HepG2 (cell line): ENCODE measurements around the gene CALN1. TPM values are rescaled to one million over a fixed set of nuclear protein-coding genes. Genes with fewer than 3 reads are reported as not detected.

ENCODE experiments used
- ATAC-seq: fragments of 200-7000 bp; cut with Tn5 transposase; 3 replicates; pipeline ENCODE4 v1.9.1; 2020; ENCODE audit warnings: mild to moderate bottlenecking, moderate library complexity
- BruUV-seq: library from RNA; stranded (reverse); fragments of 400-500 nt; replicated peaks from 2 replicates; lab custom pipeline; 2021; lab: Mats Ljungman, UMichigan
- CTCF ChIA-PET: fragments of 300-600 bp; formaldehyde crosslinking; extraction: SDS; loops from one replicate; lab custom pipeline; 2021; ENCODE audit warnings: low total read pairs, inconsistent platforms, low intra/inter-chr PET ratio; lab: Yijun Ruan, JAX
- POLR2A ChIA-PET: fragments of 350-600 bp; sonication (Branson Sonifier 250); formaldehyde crosslinking; loops from one replicate; lab custom pipeline; 2020; ENCODE audit warnings: antibody characterized with exemption, inconsistent platforms; lab: Yijun Ruan, JAX
- DNase-seq: peaks from one replicate; pipeline ENCODE4 v3.0.0-alpha.2; 2015; ENCODE audit warnings: low spot score
- FAIRE-seq: peaks from 3 replicates; lab custom pipeline; 2011; peaks lifted over from hg19 to GRCh38; lab: Jason Lieb, UNC
- H2AFZ ChIP-seq: one replicate; pipeline ENCODE4 v1.6.1; 2011; ENCODE audit warnings: low read length, inconsistent platforms
- H3K27ac ChIP-seq: fragments of 300-600 bp; 3 replicates; pipeline ENCODE4 v1.8.0; 2011; ENCODE audit warnings: mixed run types, mild to moderate bottlenecking, mixed read lengths, low read length, inconsistent platforms; ENCODE audit not compliant: insufficient read depth; ENCODE audit errors: extremely low read length
- H3K27me3 ChIP-seq, 2 experiments: fragments of 200-600 bp in 1 of 2; 2 replicates in 1 of 2; 3 replicates in 1 of 2; pipeline versions ENCODE4 v1.6.0 to v1.8.0; 2011; ENCODE audit warnings: low read length in 2 of 2, mild to moderate bottlenecking in 2 of 2, moderate library complexity in 2 of 2, inconsistent platforms in 1 of 2; ENCODE audit not compliant: insufficient read depth in 2 of 2, control insufficient read depth in 1 of 2
- H3K36me3 ChIP-seq, 2 experiments: fragments of 200-600 bp in 1 of 2; replicated peaks in 1 of 2; 2 replicates in 1 of 2; 3 replicates in 1 of 2; pipeline versions ENCODE4 v1.5.1 to v1.8.0; 2011; ENCODE audit warnings: low read length in 2 of 2, inconsistent platforms in 1 of 2; ENCODE audit not compliant: insufficient read depth in 2 of 2, control insufficient read depth in 1 of 2
- H3K4me1 ChIP-seq: 2 replicates; pipeline ENCODE4 v1.5.1; 2012; ENCODE audit warnings: low read length, inconsistent platforms; ENCODE audit not compliant: insufficient read depth
- H3K4me2 ChIP-seq: 2 replicates; pipeline ENCODE4 v1.6.0; 2011; ENCODE audit warnings: low read depth, low read length, inconsistent platforms
- H3K4me3 ChIP-seq, 3 experiments: fragments of 200-600 bp in 1 of 3; sonication (generic), shearing (Covaris generic) in 1 of 3; replicated peaks in 1 of 3; 2 replicates each; pipeline ENCODE4 v1.5.1; 2011 to 2016; ENCODE audit warnings: low read length in 3 of 3, inconsistent platforms in 2 of 3, low read depth in 2 of 3, mild to moderate bottlenecking in 2 of 3, control low read depth in 1 of 3, mixed read lengths in 1 of 3; ENCODE audit not compliant: insufficient read depth in 1 of 3
- H3K79me2 ChIP-seq: one replicate; pipeline ENCODE4 v1.6.1; 2011; ENCODE audit warnings: low read length, inconsistent platforms; ENCODE audit not compliant: insufficient read depth
- H3K9ac ChIP-seq: 2 replicates; pipeline ENCODE4 v1.6.0; 2011; ENCODE audit warnings: mild to moderate bottlenecking, low read depth, low read length, inconsistent platforms; ENCODE audit not compliant: insufficient read depth
- H3K9me3 ChIP-seq: 2 replicates; pipeline ENCODE4 v1.5.1; 2012; ENCODE audit warnings: mild to moderate bottlenecking, low read length
- H4K20me1 ChIP-seq: 2 replicates; pipeline ENCODE4 v1.6.0; 2011; ENCODE audit warnings: inconsistent platforms, mild to moderate bottlenecking, low read length, moderate library complexity; ENCODE audit not compliant: insufficient read depth
- BORCS8-MEF2B ChIP-seq: sonication (generic); formaldehyde crosslinking; IDR thresholded peaks from 2 replicates; pipeline ENCODE4 v1.8.0; 2022; ENCODE audit warnings: mild to moderate bottlenecking, missing genetic modification reagents
- HOXA3 ChIP-seq: sonication (generic); formaldehyde crosslinking; IDR thresholded peaks from 2 replicates; pipeline ENCODE4 v1.5.0; 2020; ENCODE audit warnings: missing genetic modification reagents
- SIX4 ChIP-seq: sonication (generic); formaldehyde crosslinking; IDR thresholded peaks from 2 replicates; pipeline ENCODE4 v1.4.0; 2020; ENCODE audit warnings: missing genetic modification reagents
- ZNF460 ChIP-seq: sonication (generic); formaldehyde crosslinking; IDR thresholded peaks from 2 replicates; pipeline ENCODE4 v1.5.1; 2020; ENCODE audit warnings: missing genetic modification reagents, mild to moderate bottlenecking, borderline replicate concordance
- ZNF768 ChIP-seq: sonication (generic); formaldehyde crosslinking; IDR thresholded peaks from 2 replicates; pipeline ENCODE4 v1.4.0; 2020; ENCODE audit warnings: missing genetic modification reagents
- WGBS: methylation state at CpG from one replicate; pipeline ENCODE4 v1.1.6; 2017; ENCODE audit warnings: low lambda C conversion rate; 5-methylcytosine and 5-hydroxymethylcytosine counted together
- in situ Hi-C: cut with HindIII; loops from 2 replicates; pipeline ENCODE4 v1.10.0; 2017; ENCODE audit warnings: low pct_unique_long_range_greater_than_20kb; ENCODE audit not compliant: extremely low pct_ligation_motif_present
- intact Hi-C: fragments of 100-400 bp; cut with micrococcal nuclease; formaldehyde crosslinking; loops from one replicate; pipeline ENCODE4 v1.10.0; 2022; ENCODE audit not compliant: unreplicated experiment
- polyA plus RNA-seq, 8 experiments: library from polyadenylated mRNA; depleted of rRNA in 3 of 8; stranded (reverse) in 7 of 8; unstranded in 1 of 8; fragments of >200 nt; fragmentation: Illumina TruSeq in 4 of 8; extraction: Trizol in 4 of 8; gene quantifications; 2 replicates each; pipeline versions ENCODE4 v1.2.1 to v1.2.3, GENCODE V29; 2011 to 2016; ENCODE audit warnings: low read depth in 4 of 8, missing spikeins in 1 of 8, mixed read lengths in 1 of 8; ENCODE audit not compliant: insufficient read depth in 1 of 8
- total RNA-seq, 5 experiments: library from RNA; depleted of rRNA; stranded (reverse); fragments of >200 nt; fragmentation: Illumina TruSeq; extraction: Trizol; gene quantifications; 2 replicates each; pipeline ENCODE4 v1.2.3, GENCODE V29; 2016; ENCODE audit warnings: low read depth in 1 of 5
- TF ChIP-seq, protein P1 (sequence below): sonication (generic); formaldehyde crosslinking; IDR thresholded peaks from 2 replicates; pipeline ENCODE4 v1.9.0; 2021; ENCODE audit warnings: mild to moderate bottlenecking, missing genetic modification reagents
- TF ChIP-seq, protein P2 (sequence below): fragments of 450-650 bp; IDR thresholded peaks from 2 replicates; pipeline ENCODE4 v1.6.1; 2017; ENCODE audit warnings: mild to moderate bottlenecking
- TF ChIP-seq, protein P3 (sequence below), 2 experiments: sonication (generic) in 1 of 2; formaldehyde crosslinking in 1 of 2; IDR thresholded peaks; 2 replicates each; pipeline versions ENCODE4 v1.4.0 to v1.6.1; 2016 to 2020; ENCODE audit warnings: borderline replicate concordance in 1 of 2, low read depth in 1 of 2, mild to moderate bottlenecking in 1 of 2, missing genetic modification reagents in 1 of 2

Gene CALN1
- total and polyA plus RNA-seq, 2 of the 13 experiments (the other 11 are each of a cell fraction or from before 2014, with no cell fraction given): not detected

DNA sequence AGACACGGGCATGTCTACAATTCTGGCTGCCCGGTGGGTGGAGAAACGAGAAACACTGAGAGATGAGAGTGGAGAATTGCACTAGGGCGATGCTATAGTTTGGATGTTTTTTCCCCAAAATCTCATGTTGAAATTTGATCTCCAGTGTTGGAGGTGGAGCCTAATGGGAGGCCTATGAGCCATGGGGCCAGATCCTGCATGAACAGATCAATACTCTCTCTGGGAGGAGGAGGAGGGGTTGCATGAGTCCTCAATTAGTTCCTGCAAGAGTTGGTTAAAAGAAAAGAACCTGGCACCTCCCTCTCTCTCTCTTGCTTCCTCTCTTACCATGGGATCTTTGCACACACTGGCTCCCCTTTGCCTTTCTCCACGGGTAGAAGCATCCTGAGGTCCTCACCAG, 299.1 kb downstream of the CALN1 start:
- WGBS: under 1% methylated on average over 5 of the region's 5 CpGs
- BruUV-seq: no TSS peak
- Histone ChIP-seq H3K9ac (no peak overlapping the region), H3K4me3 (no peak overlapping the region), H3K27me3 (no peaks in the 10 kb centered on the region; a peak in 1 of 5 replicates), H2AFZ (no peak overlapping the region), H4K20me1 (no peaks in the 10 kb centered on the region), H3K79me2 (no peaks in the 10 kb centered on the region), H3K36me3 (no peaks in the 10 kb centered on the region), H3K27ac (no peak overlapping the region), H3K4me2 (no peak overlapping the region), H3K4me1 (no peaks in the 10 kb centered on the region), H3K9me3 (peaks cover 7% of the 10 kb centered on the region)
- ChIA-PET CTCF (no interaction called here), POLR2A (no interaction called here)
- FAIRE-seq: no peak
- no peak for ATAC-seq
- in situ Hi-C loops: no loop called here
- intact Hi-C loops: no loop called here
- no peak for DNase-seq
- TF ChIP-seq, protein P1, sequence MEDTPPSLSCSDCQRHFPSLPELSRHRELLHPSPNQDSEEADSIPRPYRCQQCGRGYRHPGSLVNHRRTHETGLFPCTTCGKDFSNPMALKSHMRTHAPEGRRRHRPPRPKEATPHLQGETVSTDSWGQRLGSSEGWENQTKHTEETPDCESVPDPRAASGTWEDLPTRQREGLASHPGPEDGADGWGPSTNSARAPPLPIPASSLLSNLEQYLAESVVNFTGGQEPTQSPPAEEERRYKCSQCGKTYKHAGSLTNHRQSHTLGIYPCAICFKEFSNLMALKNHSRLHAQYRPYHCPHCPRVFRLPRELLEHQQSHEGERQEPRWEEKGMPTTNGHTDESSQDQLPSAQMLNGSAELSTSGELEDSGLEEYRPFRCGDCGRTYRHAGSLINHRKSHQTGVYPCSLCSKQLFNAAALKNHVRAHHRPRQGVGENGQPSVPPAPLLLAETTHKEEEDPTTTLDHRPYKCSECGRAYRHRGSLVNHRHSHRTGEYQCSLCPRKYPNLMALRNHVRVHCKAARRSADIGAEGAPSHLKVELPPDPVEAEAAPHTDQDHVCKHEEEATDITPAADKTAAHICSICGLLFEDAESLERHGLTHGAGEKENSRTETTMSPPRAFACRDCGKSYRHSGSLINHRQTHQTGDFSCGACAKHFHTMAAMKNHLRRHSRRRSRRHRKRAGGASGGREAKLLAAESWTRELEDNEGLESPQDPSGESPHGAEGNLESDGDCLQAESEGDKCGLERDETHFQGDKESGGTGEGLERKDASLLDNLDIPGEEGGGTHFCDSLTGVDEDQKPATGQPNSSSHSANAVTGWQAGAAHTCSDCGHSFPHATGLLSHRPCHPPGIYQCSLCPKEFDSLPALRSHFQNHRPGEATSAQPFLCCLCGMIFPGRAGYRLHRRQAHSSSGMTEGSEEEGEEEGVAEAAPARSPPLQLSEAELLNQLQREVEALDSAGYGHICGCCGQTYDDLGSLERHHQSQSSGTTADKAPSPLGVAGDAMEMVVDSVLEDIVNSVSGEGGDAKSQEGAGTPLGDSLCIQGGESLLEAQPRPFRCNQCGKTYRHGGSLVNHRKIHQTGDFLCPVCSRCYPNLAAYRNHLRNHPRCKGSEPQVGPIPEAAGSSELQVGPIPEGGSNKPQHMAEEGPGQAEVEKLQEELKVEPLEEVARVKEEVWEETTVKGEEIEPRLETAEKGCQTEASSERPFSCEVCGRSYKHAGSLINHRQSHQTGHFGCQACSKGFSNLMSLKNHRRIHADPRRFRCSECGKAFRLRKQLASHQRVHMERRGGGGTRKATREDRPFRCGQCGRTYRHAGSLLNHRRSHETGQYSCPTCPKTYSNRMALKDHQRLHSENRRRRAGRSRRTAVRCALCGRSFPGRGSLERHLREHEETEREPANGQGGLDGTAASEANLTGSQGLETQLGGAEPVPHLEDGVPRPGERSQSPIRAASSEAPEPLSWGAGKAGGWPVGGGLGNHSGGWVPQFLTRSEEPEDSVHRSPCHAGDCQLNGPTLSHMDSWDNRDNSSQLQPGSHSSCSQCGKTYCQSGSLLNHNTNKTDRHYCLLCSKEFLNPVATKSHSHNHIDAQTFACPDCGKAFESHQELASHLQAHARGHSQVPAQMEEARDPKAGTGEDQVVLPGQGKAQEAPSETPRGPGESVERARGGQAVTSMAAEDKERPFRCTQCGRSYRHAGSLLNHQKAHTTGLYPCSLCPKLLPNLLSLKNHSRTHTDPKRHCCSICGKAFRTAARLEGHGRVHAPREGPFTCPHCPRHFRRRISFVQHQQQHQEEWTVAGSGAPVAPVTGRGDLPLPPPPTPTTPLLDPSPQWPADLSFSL: no peak
- no peak for TF ChIP-seq SIX4
- TF ChIP-seq ZNF768 (CRISPR knock-in tag): no peak
- TF ChIP-seq HOXA3 (CRISPR knock-in tag): no peak
- TF ChIP-seq, protein P2, sequence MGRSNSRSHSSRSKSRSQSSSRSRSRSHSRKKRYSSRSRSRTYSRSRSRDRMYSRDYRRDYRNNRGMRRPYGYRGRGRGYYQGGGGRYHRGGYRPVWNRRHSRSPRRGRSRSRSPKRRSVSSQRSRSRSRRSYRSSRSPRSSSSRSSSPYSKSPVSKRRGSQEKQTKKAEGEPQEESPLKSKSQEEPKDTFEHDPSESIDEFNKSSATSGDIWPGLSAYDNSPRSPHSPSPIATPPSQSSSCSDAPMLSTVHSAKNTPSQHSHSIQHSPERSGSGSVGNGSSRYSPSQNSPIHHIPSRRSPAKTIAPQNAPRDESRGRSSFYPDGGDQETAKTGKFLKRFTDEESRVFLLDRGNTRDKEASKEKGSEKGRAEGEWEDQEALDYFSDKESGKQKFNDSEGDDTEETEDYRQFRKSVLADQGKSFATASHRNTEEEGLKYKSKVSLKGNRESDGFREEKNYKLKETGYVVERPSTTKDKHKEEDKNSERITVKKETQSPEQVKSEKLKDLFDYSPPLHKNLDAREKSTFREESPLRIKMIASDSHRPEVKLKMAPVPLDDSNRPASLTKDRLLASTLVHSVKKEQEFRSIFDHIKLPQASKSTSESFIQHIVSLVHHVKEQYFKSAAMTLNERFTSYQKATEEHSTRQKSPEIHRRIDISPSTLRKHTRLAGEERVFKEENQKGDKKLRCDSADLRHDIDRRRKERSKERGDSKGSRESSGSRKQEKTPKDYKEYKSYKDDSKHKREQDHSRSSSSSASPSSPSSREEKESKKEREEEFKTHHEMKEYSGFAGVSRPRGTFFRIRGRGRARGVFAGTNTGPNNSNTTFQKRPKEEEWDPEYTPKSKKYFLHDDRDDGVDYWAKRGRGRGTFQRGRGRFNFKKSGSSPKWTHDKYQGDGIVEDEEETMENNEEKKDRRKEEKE: no peak
- TF ChIP-seq, protein P3, sequence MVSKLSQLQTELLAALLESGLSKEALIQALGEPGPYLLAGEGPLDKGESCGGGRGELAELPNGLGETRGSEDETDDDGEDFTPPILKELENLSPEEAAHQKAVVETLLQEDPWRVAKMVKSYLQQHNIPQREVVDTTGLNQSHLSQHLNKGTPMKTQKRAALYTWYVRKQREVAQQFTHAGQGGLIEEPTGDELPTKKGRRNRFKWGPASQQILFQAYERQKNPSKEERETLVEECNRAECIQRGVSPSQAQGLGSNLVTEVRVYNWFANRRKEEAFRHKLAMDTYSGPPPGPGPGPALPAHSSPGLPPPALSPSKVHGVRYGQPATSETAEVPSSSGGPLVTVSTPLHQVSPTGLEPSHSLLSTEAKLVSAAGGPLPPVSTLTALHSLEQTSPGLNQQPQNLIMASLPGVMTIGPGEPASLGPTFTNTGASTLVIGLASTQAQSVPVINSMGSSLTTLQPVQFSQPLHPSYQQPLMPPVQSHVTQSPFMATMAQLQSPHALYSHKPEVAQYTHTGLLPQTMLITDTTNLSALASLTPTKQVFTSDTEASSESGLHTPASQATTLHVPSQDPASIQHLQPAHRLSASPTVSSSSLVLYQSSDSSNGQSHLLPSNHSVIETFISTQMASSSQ (IDR thresholded peaks at IDR 0.05; ENCODE audit: low read depth): no peak
- TF ChIP-seq, protein P3 (CRISPR knock-in tag; IDR thresholded peaks at IDR 0.05; ENCODE audit: borderline replicate concordance): no peak
- no peak for TF ChIP-seq BORCS8-MEF2B (CRISPR knock-in tag)
- TF ChIP-seq ZNF460 (CRISPR knock-in tag): no peak
